GM21360 (cell line): ENCODE measurements around the gene DNMT3A.
A peak's percentile ranks its signal among the peaks of the same experiment; 100 is the strongest.
"Not testable (repeated sequence)": the region's sequence is repeated elsewhere in the genome, so short reads cannot be mapped to it uniquely, and the experiment has no call there.

Experiments
- ATAC-seq: cut with Tn5 transposase; IDR thresholded peaks from one replicate; pipeline ENCODE4 v1.9.1; 2021; ENCODE audit warnings: mild to moderate bottlenecking, moderate library complexity; ENCODE audit not compliant: unreplicated experiment

The DNMT3A gene

GRCh38 chr2:25286723-25287483, 54.8 kb downstream of the DNMT3A start:
- no peak for ATAC-seq

- no peak for ATAC-seq
Measured at GRCh38 chr2:25286025-25286400, 55.7 kb downstream of the DNMT3A start.

DNA sequence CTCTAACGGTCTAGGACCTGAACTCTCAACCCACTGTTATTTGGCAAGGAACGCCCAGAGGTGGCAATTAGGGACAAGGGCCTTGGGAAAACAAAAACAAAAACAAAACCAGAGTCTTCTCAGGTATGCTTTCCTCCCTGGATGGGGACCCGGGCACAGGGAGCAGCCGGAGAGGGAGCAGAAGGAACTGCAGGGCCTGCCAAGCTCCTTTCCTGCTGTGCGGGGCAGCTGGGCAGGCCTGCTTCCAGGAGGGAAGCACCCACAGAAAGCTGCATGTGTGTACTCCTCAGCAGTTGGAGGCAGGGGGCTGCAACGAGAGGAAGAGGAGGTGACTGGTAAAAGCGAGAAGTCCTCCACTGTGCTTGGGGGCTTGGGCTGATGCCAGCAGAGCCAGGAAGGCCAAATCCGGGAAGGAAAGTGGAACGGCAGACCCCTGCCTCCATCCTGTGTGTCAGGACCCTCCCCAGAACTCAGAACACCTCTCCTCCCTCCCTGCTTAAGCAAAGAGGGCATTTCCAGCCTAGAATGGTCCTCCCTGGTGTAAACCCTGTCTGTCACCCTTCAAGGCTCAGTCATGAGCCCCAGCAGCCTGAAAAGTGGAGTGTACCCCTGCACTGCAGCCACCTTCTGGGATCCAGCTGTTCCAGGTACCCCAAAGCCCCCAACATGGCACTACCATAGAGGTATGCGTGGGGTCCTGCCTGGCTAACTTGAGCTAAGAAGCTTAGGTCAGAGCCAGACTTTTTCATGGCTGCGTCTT, 56.3 kb downstream of the DNMT3A start:
- no peak for ATAC-seq

DNA sequence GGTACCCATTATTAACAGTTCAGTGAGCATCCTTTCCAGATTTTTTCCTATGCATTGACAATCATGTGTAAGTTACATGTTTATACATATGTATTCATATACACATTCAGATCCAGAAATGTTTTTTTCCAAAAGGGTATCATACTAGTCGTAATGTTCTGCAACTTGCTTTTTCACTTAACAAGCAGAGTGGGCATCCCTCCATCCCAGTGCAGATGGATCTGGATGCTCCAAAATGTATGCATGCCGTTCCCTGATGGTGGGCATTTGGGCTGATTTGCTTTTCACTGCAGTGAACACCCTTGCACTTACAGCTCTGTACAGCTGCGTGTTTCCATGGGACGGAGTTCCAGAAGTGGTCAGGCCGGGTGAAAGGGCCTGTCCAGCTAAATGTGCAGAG, 57.0 kb downstream of the DNMT3A start:
- no peak for ATAC-seq

- no peak for ATAC-seq
Measured at GRCh38 chr2:25283921-25284320, 57.8 kb downstream of the DNMT3A start.

- no peak for ATAC-seq
Measured at GRCh38 chr2:25281941-25282340, 59.8 kb downstream of the DNMT3A start.

GRCh38 chr2:25281522-25281921, 60.2 kb downstream of the DNMT3A start:
- no peak for ATAC-seq

- ATAC-seq = no peak
Measured at GRCh38 chr2:25280051-25280687, 61.6 kb downstream of the DNMT3A start.

DNA sequence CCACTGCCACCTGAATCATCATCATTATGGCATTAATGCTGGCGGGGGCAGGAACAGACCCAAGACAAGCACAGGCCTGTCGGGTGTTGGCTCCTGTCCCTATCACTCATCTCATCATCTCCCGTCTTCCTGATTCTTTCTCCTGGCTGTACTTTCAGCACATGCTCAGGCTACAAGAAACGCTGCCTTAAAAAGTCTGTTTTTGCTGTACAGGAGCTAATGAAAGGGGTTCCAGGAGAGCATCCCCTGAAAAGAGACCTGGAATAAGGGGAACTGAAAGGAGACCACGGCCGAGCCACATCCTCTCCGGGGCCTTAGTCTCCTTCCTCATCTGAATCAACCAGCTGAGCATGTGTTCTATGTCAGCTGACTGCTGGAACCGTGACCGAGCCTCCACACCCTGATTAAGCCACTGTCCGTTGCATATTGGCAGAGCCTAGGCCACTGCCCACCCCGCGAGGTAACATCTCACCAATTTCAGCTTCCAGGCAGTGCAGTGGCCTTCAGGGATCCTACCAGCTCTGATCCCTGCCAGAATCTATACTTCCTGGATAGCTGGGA, 62.6 kb downstream of the DNMT3A start:
- ATAC-seq = peak; percentile 58

GRCh38 chr2:25276569-25277465, 64.9 kb downstream of the DNMT3A start:
- no peak for ATAC-seq

DNA sequence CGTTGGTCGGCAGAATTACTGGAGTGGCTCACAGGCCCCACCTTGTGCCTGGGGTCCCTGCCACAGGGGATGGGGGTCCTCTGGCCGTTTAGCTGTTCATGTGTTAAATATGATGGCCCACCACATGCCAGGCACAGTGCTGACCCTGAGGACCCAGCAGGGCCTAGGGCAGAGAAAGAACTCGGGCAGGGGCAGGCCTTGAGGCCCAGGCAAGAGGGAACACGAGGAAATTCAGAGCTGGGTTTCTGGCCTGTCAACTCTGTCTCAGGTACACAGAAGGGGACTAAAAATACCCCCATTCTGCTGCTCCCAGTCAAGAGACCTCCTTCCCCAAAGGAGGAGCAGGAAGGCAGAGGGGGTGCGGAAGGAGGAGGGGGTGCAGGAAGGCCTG, 66.2 kb downstream of the DNMT3A start:
- ATAC-seq = no peak

GRCh38 chr2:25274868-25275574, 66.7 kb downstream of the DNMT3A start:
- ATAC-seq = no peak

DNA sequence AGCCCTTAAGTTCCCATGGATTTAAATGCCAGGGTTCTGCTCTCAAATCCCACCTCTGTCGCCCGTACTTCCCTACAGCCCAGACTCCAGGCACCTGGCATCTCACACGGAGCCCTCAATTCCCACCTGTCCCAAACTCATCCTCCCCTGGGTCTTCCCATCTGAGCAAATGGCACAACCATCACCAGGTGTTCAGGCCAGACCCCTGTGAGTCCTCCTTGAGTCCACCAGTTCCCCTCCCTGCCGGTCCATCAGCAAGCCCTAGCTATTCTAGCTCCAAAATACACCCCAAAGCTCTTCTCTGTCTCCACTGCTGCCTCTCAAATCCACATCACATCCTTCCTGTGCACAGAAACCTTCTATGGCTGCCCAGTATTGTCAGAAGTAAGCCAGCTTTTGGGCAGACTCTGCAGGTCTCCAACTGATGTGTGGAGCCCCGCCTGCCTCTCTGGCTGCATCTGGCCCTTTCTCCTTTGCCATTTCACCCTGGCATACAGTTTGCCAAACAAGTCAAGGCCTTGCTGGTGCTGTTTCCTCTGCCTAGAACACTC, 67.7 kb downstream of the DNMT3A start:
- ATAC-seq = no peak

DNA sequence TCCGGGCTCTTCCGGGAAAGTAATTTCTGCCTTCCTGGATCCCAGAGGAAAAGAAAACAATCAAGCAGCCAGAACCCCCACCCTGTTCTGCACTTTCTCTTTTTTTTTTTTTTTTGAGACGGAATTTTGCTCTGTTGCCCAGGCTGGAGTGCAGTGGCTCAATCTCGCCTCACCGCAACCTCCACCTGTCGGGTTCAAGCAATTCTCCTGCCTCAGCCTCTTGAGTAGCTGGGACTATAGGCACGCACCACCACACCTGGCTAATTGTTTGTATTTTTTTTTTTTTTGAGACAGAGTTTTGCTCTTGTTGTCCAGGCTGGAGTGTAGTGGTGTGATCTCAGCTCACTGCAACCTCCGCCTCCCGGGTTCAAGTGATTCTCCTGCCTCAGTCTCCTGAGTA, 69.0 kb downstream of the DNMT3A start:
- not testable (repeated sequence) for ATAC-seq

DNA sequence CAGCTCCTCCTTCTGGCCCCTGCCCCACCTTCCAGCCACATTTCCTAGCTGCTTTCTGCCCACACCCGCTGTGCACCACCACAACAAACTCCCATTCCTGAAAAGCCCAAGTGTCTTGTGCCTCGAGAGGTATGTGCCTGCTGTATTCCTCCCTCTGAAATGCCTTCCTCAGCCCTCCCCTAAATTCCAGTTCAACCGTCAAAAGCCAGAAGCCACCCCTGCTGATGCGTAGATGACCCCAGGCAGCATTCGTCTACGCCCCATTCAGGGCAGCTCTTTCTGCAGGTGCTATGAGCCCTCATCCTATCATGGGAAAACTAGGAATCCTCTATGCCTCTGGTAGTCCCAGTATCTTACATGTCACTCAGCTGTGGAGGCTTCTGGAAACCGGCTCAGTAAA, 71.7 kb downstream of the DNMT3A start:
- no peak for ATAC-seq

GRCh38 chr2:25269233-25269632, 72.5 kb downstream of the DNMT3A start:
- ATAC-seq = no peak

- ATAC-seq = no peak
Measured at GRCh38 chr2:25268139-25268538, 73.6 kb downstream of the DNMT3A start.

DNA sequence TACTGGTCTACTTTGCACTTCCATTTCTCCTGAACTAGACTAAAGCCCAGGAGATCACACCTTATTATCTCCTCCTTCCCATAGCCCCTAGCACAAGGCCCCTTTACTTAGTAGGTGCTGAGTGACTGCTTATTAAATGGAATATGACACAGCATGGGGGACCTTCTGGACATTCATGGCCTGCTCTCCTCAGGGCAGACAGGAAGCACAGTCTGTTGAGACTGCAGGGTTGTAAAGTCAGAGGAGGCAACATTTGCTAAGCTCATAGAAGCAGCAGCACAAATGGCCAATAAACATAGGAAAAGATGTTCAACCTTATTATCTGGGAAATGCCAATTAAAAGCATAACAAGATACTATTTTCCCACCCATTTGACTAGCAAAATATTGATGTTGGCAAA, 75.3 kb downstream of the DNMT3A start:
- no peak for ATAC-seq

DNA sequence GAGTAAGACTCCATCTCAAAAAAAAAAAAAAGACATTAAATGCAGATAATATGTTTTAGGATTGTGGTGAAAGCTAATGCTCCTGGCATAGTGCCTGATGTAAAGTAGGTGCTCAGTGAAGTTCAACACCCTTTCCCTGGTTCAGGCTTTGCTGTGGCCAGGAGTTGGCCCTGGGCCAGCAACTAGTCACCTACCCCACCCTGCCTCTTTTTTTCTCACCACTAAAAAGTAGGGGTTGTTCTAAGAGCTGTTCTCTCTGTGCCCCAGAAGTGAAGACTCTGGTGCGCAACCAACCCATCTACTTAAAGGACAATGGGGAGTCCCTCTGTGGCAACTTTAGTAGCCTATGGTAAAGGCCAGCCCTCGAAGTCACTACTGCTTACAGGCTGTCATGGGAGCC, 75.9 kb downstream of the DNMT3A start:
- ATAC-seq = no peak

- ATAC-seq = no peak
Measured at GRCh38 chr2:25265001-25265400, 76.7 kb downstream of the DNMT3A start.
